Parathyroid adenoma (tissue), 2 donors: ENCODE results near the gene ST7L.

Experiments used
- H2AFZ ChIP-seq: fragments of 300-600 bp; sonication (generic); one replicate; pipeline ENCODE4 v1.7.0; 2017; ENCODE audit warnings: antibody characterized with exemption, mild to moderate bottlenecking
- H3K27ac ChIP-seq: fragments of 300-600 bp; sonication (generic); one replicate; pipeline ENCODE4 v1.7.0; 2017
- H3K27me3 ChIP-seq: fragments of 300-600 bp; sonication (generic); one replicate; pipeline ENCODE4 v1.7.0; 2017; ENCODE audit warnings: low read length; ENCODE audit not compliant: control insufficient read depth, insufficient read depth
- H3K36me3 ChIP-seq: fragments of 300-600 bp; sonication (generic); one replicate; pipeline ENCODE4 v1.7.0; 2017; ENCODE audit warnings: low read length; ENCODE audit not compliant: control insufficient read depth, insufficient read depth
- H3K4me1 ChIP-seq: fragments of 300-600 bp; sonication (generic); one replicate; pipeline ENCODE4 v1.7.0; 2017; ENCODE audit warnings: control low read depth
- H3K4me2 ChIP-seq: fragments of 300-600 bp; sonication (generic); one replicate; pipeline ENCODE4 v1.7.0; 2017; ENCODE audit warnings: low read length
- H3K4me3 ChIP-seq: fragments of 300-600 bp; sonication (generic); one replicate; pipeline ENCODE4 v1.7.0; 2017; ENCODE audit warnings: low read depth, low read length
- H3K79me2 ChIP-seq: fragments of 300-600 bp; sonication (generic); one replicate; pipeline ENCODE4 v1.7.0; 2017; ENCODE audit warnings: control low read depth
- H3K9ac ChIP-seq: fragments of 300-600 bp; sonication (generic); one replicate; pipeline ENCODE4 v1.7.0; 2017; ENCODE audit warnings: mild to moderate bottlenecking
- H3K9me3 ChIP-seq: fragments of 300-600 bp; sonication (generic); one replicate; pipeline ENCODE4 v1.7.0; 2017; ENCODE audit warnings: low read length; ENCODE audit not compliant: control insufficient read depth
- TF ChIP-seq, protein P1 (sequence below): fragments of 300-600 bp; sonication (generic); IDR thresholded peaks from one replicate; pipeline ENCODE4 v1.7.0; 2017; ENCODE audit warnings: antibody characterized with exemption, mild to moderate bottlenecking
- donor health status: primary hyperparathyroidism.

ST7L gene

DNA sequence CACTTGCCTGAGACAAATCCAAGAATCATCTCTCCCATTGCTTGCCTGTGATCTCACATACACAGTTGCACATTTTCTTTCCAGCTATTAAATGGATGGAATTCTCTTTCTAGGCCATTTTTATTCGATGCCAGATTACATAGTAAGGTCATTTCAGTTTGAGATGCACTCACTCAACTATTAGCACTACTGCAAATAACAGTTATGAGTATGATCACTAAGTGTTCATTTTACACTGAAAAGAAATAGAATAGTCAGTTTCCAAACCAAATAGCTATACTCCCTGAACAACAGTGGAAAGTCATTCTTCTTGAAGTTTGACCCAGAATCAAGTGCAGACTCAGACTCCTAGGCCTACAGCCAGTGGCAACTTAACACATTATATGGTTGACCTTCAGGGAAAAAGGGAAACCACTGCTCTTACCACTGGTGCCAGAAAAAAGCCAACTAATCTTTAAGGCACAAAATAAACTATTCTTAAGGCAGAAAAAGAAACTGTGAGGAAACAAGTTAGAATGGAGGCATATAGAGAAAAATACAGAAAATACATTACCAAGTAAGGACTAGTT, 78.6 kb downstream of the ST7L start:
- Histone ChIP-seq H3K9me3 (no peaks in the 10 kb centered on the region), H3K4me3 (no peak overlapping the region), H3K9ac (no peak overlapping the region), H3K4me2 (no peak overlapping the region), H3K4me1 (no peaks in the 10 kb centered on the region), H3K36me3 (no peaks in the 10 kb centered on the region), H2AFZ (no peak overlapping the region), H3K27me3 (no peaks in the 10 kb centered on the region), H3K79me2 (no peaks in the 10 kb centered on the region), H3K27ac (no peak overlapping the region)
- TF ChIP-seq, protein P1, sequence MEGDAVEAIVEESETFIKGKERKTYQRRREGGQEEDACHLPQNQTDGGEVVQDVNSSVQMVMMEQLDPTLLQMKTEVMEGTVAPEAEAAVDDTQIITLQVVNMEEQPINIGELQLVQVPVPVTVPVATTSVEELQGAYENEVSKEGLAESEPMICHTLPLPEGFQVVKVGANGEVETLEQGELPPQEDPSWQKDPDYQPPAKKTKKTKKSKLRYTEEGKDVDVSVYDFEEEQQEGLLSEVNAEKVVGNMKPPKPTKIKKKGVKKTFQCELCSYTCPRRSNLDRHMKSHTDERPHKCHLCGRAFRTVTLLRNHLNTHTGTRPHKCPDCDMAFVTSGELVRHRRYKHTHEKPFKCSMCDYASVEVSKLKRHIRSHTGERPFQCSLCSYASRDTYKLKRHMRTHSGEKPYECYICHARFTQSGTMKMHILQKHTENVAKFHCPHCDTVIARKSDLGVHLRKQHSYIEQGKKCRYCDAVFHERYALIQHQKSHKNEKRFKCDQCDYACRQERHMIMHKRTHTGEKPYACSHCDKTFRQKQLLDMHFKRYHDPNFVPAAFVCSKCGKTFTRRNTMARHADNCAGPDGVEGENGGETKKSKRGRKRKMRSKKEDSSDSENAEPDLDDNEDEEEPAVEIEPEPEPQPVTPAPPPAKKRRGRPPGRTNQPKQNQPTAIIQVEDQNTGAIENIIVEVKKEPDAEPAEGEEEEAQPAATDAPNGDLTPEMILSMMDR, result no peak

DNA sequence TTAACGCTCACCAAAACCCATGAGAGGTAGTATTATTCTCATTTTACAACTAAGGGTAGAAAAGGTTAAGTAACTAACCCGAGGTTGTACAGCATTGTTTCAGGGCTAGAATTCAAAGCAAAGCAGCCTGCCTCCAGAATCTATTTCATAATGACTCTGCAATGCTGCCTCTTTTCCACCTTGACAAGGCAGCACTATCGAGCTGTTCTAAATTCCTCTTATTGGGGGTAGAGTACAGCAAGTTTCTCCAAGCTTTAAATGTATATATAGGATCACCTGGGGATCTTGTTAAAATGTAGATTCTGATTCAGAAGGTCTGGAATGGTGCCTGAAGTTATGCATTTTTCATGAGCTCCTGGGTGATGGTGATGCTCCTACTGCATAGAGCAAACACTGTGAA, 80.1 kb downstream of the ST7L start:
- no peaks in the 10 kb centered on the region for H3K79me2 ChIP-seq
- H3K4me3 ChIP-seq, result no peak overlapping the region
- H3K9me3 ChIP-seq, result no peaks in the 10 kb centered on the region
- H3K27ac ChIP-seq, result no peak overlapping the region
- no peak overlapping the region for H3K9ac ChIP-seq
- no peaks in the 10 kb centered on the region for H3K4me1 ChIP-seq
- H3K27me3 ChIP-seq, result no peaks in the 10 kb centered on the region
- no peaks in the 10 kb centered on the region for H3K36me3 ChIP-seq
- H3K4me2 ChIP-seq, result no peak overlapping the region
- TF ChIP-seq, protein P1, result no peak
- no peak overlapping the region for H2AFZ ChIP-seq

DNA sequence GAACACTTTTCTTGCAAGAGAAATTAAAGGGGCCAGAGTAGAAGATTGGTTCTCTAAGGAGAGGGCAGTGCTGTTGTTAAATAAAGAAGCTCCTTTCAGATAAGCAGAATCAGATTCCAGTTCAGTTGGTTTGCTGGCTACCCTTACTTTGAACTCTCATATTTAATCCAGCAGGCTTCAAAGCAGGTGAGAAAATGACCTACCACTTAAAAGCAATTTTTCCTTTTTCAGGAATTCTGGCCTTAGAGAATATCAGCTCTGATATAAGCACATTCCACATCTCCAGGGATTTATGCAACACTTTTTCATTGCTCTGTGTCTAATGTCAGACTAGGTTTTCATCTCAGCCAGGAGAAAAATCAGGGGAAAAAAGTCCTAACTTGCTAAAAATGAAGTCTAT, 81.5 kb downstream of the ST7L start:
- Histone ChIP-seq H3K27ac (no peak overlapping the region), H3K4me2 (no peak overlapping the region), H3K27me3 (no peaks in the 10 kb centered on the region), H3K36me3 (no peaks in the 10 kb centered on the region), H3K9me3 (no peaks in the 10 kb centered on the region), H3K79me2 (no peaks in the 10 kb centered on the region), H3K4me3 (no peak overlapping the region), H3K9ac (no peak overlapping the region), H2AFZ (no peak overlapping the region), H3K4me1 (no peaks in the 10 kb centered on the region)
- TF ChIP-seq, protein P1, result no peak

DNA sequence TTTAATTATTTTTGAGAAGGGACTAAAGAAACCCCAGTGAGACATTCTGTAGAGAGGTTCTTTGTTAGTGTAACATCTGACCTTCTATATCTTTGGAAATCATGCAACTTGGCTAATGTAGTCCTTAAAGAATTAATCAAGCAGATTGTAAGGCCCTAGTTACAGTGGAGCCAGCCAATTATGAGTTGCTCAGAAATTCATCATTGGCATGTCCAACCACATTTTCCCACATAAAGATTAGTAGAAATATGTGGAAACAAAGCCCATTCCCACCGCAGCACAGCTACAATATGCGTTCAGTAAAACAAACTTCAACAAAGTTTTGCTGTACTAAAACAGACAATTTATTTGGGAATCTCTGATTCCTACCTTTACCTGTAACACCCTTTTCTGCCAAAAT, 82.4 kb downstream of the ST7L start:
- H3K4me2 ChIP-seq, result no peak overlapping the region
- no peak overlapping the region for H3K4me3 ChIP-seq
- H3K27me3 ChIP-seq, result no peaks in the 10 kb centered on the region
- H3K36me3 ChIP-seq, result no peaks in the 10 kb centered on the region
- TF ChIP-seq, protein P1, result no peak
- no peaks in the 10 kb centered on the region for H3K9me3 ChIP-seq
- H3K9ac ChIP-seq, result no peak overlapping the region
- no peaks in the 10 kb centered on the region for H3K4me1 ChIP-seq
- no peaks in the 10 kb centered on the region for H3K79me2 ChIP-seq
- H2AFZ ChIP-seq, result no peak overlapping the region
- H3K27ac ChIP-seq, result no peak overlapping the region

DNA sequence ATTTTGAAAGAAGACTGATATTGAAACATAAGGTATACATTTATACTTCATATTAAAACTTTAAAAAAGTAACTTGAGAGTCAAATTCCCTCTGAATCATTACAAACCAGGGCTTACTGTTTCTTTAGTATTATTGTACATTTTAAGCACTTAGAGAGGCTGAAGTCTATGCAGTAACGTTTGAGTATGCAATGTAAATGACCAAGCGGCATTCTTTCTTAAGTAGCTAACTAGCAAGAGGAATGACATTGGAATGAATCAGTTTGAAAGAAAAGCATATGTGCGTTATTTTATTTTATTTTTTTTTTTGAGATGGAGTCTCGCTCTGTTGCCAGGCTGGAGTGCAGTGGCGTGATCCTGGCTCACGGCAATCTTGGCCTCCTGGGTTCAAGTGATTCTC, 85.9 kb downstream of the ST7L start:
- no peaks in the 10 kb centered on the region for H3K27me3 ChIP-seq
- no peaks in the 10 kb centered on the region for H3K9me3 ChIP-seq
- no peak overlapping the region for H3K4me3 ChIP-seq
- H3K27ac ChIP-seq, result no peak overlapping the region
- no peaks in the 10 kb centered on the region for H3K79me2 ChIP-seq
- TF ChIP-seq, protein P1, result no peak
- H3K4me2 ChIP-seq, result no peak overlapping the region
- H2AFZ ChIP-seq, result no peak overlapping the region
- no peaks in the 10 kb centered on the region for H3K36me3 ChIP-seq
- H3K9ac ChIP-seq, result no peak overlapping the region
- H3K4me1 ChIP-seq, result no peaks in the 10 kb centered on the region
